ENCODE results near the gene SPATS2.

GRCh38 chr12:49552014-49552413 is 184.8 kb downstream of the SPATS2 start:
- no peak for TF ChIP-seq POLR2A (IDR thresholded peaks at IDR 0.05)
- TF ChIP-seq, protein P1, sequence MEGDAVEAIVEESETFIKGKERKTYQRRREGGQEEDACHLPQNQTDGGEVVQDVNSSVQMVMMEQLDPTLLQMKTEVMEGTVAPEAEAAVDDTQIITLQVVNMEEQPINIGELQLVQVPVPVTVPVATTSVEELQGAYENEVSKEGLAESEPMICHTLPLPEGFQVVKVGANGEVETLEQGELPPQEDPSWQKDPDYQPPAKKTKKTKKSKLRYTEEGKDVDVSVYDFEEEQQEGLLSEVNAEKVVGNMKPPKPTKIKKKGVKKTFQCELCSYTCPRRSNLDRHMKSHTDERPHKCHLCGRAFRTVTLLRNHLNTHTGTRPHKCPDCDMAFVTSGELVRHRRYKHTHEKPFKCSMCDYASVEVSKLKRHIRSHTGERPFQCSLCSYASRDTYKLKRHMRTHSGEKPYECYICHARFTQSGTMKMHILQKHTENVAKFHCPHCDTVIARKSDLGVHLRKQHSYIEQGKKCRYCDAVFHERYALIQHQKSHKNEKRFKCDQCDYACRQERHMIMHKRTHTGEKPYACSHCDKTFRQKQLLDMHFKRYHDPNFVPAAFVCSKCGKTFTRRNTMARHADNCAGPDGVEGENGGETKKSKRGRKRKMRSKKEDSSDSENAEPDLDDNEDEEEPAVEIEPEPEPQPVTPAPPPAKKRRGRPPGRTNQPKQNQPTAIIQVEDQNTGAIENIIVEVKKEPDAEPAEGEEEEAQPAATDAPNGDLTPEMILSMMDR (IDR thresholded peaks at IDR 0.05) = no peak

All from thyroid gland (tissue), 4 donors.